Measurements from ENCODE around the gene CADPS. TPM values are rescaled to one million over a fixed set of nuclear protein-coding genes. Genes with fewer than 3 reads are reported as not detected.

CADPS gene
- total and polyA plus RNA-seq, 2 of the 4 experiments (the other 2 are of a cell fraction): not detected

DNA sequence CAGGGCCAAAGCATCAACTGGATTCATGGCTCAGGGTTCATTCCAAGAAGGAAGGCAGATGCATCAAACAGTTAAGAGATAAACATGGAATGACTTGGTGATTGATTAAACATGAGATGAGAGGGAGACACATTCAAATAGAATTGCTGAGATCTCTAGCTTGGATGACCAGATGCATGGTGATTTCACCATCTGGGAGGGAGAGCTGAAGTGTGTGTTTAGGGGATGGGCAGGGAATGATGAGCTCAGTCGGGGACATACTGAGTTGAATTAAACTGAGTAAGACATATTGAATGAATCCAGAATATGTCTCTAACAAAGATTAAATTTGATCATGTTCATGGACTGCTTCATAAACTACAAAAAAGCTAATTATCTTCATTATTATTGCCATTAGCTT is 35.5 kb downstream of the CADPS start:
- POLR2A ChIA-PET (ENCODE audit: unreplicated experiment): no interaction called here
- dilution Hi-C loops (cut with HindIII; ENCODE audit: low sequenced_read_pairs, unreplicated experiment): no loop called here

More for the DNA sequence above, 35.5 kb downstream of the CADPS start:
- no peak overlapping the region for H3K56ac ChIP-seq (ENCODE audit: extremely low read depth, insufficient read depth, low read length)
- no peak overlapping the region for H3K4me2 ChIP-seq (ENCODE audit: low read depth, low read length)
- no peak overlapping the region for H3K4me3 ChIP-seq (ENCODE audit: insufficient read depth, low read depth, low read length)
- TF ChIP-seq RFX5 (IDR thresholded peaks at IDR 0.05; ENCODE audit: low read depth, low read length): no peak
- no peak for TF ChIP-seq MAFK (IDR thresholded peaks at IDR 0.05; ENCODE audit: low read depth, low read length)
- TF ChIP-seq POLR2A (IDR thresholded peaks at IDR 0.05; ENCODE audit: low read depth, low read length): no peak
- no peak for TF ChIP-seq FOS (IDR thresholded peaks at IDR 0.05; ENCODE audit: low read depth, low read length)
- TF ChIP-seq, protein P1, sequence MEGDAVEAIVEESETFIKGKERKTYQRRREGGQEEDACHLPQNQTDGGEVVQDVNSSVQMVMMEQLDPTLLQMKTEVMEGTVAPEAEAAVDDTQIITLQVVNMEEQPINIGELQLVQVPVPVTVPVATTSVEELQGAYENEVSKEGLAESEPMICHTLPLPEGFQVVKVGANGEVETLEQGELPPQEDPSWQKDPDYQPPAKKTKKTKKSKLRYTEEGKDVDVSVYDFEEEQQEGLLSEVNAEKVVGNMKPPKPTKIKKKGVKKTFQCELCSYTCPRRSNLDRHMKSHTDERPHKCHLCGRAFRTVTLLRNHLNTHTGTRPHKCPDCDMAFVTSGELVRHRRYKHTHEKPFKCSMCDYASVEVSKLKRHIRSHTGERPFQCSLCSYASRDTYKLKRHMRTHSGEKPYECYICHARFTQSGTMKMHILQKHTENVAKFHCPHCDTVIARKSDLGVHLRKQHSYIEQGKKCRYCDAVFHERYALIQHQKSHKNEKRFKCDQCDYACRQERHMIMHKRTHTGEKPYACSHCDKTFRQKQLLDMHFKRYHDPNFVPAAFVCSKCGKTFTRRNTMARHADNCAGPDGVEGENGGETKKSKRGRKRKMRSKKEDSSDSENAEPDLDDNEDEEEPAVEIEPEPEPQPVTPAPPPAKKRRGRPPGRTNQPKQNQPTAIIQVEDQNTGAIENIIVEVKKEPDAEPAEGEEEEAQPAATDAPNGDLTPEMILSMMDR (conservative IDR thresholded peaks at IDR 0.05; ENCODE audit: low read depth, low read length): no peak
- no peak overlapping the region for H3K27ac ChIP-seq (ENCODE audit: insufficient read depth, low read length)
- ATAC-seq (ENCODE audit: low read depth) (no peak), DNase-seq (no peak)
- no peaks in the 10 kb centered on the region for H3K4me1 ChIP-seq (ENCODE audit: control insufficient read depth, insufficient read depth, low read length)
- H2AFZ ChIP-seq (replicated peaks; ENCODE audit: low read length, poor library complexity): no peak overlapping the region
- H3K9ac ChIP-seq (ENCODE audit: low read depth, low read length): no peak overlapping the region
- intact Hi-C loops (cut with micrococcal nuclease) (no loop called here), in situ Hi-C loops (cut with MboI; ENCODE audit: low sequenced_read_pairs) (no loop called here)
- H2BK15ac ChIP-seq (ENCODE audit: low read depth, low read length): no peak overlapping the region
- H3K18ac ChIP-seq (ENCODE audit: low read depth, low read length): no peak overlapping the region
- no peak overlapping the region for H2BK120ac ChIP-seq (ENCODE audit: low read depth, low read length)
- no peaks in the 10 kb centered on the region for H3K9me3 ChIP-seq (ENCODE audit: control insufficient read depth, insufficient read depth, low read length)
- no peaks in the 10 kb centered on the region for H3K27me3 ChIP-seq (ENCODE audit: control insufficient read depth, insufficient read depth, low read length)
- no peak overlapping the region for H3K4ac ChIP-seq (ENCODE audit: low read depth, low read length)
- no peak overlapping the region for H2BK5ac ChIP-seq (ENCODE audit: low read depth, low read length, poor library complexity, severe bottlenecking)
- no peak overlapping the region for H2AK9ac ChIP-seq (replicated peaks; ENCODE audit: low read depth, low read length, poor library complexity)
- H4K20me1 ChIP-seq (ENCODE audit: insufficient read depth, low read length): no peaks in the 10 kb centered on the region
- no peak overlapping the region for H4K5ac ChIP-seq (ENCODE audit: low read depth, low read length)
- CTCF ChIA-PET: no interaction called here
- no peak overlapping the region for H2AK5ac ChIP-seq (ENCODE audit: low read depth, low read length)
- no peak overlapping the region for H2BK20ac ChIP-seq (ENCODE audit: low read depth, low read length)
- H4K91ac ChIP-seq (ENCODE audit: insufficient read depth, low read depth, low read length): no peak overlapping the region
- H3K14ac ChIP-seq (replicated peaks; ENCODE audit: low read depth, low read length): no peak overlapping the region
- BruUV-seq (replicated peaks): no TSS peak
- WGBS, 2 experiments (ENCODE audit: extremely low coverage in 2 of 2, insufficient read length in 1 of 2): no CpG with 5 or more reads among the region's 1 CpG
- H3K36me3 ChIP-seq (ENCODE audit: control insufficient read depth, insufficient read depth, low read length): no peaks in the 10 kb centered on the region
- H3K23ac ChIP-seq (ENCODE audit: low read depth, low read length): no peak overlapping the region
- H4K8ac ChIP-seq (ENCODE audit: low read depth in 2 of 2, low read length in 2 of 2): no peak overlapping the region
- no peaks in the 10 kb centered on the region for H3K79me1 ChIP-seq (ENCODE audit: low read depth in 1 of 2, low read length in 2 of 2)
- no peaks in the 10 kb centered on the region; the same call in 1 of the 2 replicates for H3K9me1 ChIP-seq (ENCODE audit: insufficient read depth, low read length)
